Inferior parietal cortex (tissue), 1 donor: ENCODE measurements around the gene NLRP6.
A peak's percentile ranks its signal among the peaks of the same experiment; 100 is the strongest.
"Not testable (repeated sequence)": the region's sequence is repeated elsewhere in the genome, so short reads cannot be mapped to it uniquely, and the experiment has no call there.

Experiments
- DNase-seq: peaks from one replicate; pipeline ENCODE4 v3.0.0-alpha.2; 2016; ENCODE audit errors: extremely low spot score

The NLRP6 gene

DNA sequence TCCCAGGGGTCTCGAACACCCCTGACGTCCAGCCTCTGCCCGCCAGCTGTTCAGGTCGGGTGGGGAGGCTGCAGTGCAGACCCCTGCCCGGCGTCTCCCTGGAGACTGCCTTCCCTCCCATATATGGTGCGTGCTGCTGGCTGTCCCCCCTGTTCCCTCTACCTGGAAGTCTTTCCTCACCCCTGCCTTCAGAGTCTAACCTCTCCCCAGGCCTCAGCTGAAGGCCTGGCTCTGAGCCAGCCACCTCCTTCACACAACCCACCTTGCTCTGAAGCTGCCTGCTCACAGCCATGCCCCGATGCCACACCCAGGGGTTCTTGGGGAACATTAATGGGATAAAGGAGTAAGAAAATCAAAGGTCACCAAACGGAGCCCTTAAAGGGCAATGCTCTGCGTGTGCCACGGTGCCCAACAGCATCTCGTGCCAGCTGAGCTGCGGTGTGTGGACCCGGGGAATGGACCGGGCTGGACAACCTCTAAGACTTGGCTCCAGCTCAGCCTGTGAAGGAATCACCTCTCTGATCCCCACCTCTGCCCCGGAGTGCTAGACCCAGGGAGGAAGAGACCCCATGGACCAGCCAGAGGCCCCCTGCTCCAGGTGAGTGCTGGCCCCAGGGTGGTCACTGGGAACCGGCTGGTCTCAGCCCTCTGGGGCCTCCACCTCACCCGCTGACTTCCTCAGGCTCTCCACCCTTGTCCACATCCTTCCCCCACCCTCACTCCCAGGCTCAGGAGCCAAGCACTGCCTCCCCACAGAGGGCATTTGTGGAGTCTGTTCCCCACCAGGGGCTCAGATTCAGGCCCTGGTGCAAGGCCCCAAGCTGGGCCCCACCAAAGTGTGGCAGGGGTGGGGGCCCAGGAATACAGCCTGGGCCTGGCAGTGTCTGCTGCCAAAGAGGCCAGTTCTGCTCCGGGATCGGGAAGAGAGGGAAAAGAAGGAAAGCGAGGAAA lies at the start of gene NLRP6:
Gene NLRP6 (plus strand): TSS at position 407 of the 951 bp plus-strand sequence. CDS start 163 bp downstream, at position 570.
- DNase-seq: no peak

DNA sequence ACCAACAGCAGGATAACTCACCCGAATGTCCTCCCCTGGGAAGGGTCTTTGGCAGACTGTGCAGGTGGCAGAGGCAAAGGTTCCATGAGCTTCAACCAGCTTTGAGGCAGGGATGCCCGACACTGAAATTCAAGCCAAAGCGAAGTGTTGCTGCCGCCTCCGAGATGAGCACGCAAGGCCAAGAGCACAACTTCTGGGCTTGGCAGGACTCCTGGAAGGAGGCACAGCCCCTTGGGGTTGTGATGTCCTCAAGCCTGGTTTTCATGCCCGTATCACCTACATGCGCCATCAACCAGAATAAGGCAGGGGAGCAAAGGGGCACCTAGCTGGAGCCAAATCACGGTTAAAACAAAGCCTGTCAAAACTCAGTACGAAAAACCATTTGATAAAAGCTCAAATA lies 47.8 kb upstream of the NLRP6 start:
- DNase-seq: no peak

DNA sequence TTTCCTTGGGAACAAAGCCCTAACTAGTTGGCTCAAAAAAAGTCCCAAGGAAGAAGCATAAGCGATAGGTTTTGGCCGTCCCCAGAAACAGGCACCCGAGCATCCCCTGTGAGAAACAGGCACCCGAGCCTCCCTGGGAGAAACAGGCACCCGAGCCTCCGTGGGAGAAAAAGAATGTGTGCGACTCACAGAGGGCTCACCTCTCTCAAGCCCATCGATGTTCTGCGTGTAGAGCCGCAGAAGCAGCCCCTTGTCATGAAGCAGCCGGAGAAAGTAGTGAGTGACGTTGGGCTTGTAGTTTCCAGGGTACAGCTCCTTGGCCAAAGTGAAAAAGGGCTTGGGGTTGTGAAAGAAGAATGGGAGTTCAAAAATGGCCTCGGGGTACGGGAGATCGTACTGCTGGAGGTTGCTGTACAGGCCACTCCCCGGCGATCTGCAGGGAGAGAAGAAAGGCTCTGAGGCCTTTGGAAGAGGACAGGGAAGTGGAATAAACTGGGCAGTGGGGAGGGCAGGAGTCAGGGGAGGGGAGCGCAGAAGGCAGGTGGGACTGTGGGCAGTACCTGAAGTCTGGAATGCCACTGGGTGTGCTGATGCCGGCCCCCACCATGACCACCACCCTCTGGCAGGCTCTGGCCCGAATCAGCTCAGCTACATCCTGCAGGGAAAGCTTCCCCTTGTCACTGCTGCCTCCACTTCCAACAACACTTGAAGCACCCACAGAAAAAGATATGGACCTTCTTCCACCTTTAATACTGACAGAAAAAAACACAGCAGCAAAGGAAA lies 45.2 kb upstream of the NLRP6 start:
- DNase-seq: no peak

DNA sequence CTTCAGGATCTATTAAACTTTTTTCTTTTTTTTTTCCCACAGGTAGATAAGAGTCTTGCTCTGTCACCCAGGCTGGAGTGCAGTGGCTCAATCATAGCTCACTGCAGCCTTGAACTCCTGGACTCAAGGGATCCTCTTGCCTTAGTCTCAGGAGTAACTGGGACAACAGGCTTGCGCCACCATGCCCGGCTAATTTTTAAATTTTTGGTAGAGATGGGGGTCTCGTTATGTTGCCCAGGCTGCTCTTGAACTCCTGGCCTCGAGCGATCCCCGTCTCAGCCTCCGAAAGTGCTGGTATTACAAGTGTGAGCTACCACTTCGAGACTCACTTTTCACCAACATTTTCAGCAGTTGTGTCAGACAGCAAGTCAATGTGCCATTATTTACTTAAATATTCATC lies 43.0 kb upstream of the NLRP6 start:
- DNase-seq: no peak

GRCh38 chr11:235609-235996 lies 42.6 kb upstream of the NLRP6 start:
- peak; percentile 32 for DNase-seq

- DNase-seq: peak; percentile 61
Observed at GRCh38 chr11:235997-236773, 42.0 kb upstream of the NLRP6 start, which contains the start of gene SIRT3. Gene SIRT3 (minus strand): TSS chr11:236342. CDS start chr11:236328, 14 bp downstream.

DNA sequence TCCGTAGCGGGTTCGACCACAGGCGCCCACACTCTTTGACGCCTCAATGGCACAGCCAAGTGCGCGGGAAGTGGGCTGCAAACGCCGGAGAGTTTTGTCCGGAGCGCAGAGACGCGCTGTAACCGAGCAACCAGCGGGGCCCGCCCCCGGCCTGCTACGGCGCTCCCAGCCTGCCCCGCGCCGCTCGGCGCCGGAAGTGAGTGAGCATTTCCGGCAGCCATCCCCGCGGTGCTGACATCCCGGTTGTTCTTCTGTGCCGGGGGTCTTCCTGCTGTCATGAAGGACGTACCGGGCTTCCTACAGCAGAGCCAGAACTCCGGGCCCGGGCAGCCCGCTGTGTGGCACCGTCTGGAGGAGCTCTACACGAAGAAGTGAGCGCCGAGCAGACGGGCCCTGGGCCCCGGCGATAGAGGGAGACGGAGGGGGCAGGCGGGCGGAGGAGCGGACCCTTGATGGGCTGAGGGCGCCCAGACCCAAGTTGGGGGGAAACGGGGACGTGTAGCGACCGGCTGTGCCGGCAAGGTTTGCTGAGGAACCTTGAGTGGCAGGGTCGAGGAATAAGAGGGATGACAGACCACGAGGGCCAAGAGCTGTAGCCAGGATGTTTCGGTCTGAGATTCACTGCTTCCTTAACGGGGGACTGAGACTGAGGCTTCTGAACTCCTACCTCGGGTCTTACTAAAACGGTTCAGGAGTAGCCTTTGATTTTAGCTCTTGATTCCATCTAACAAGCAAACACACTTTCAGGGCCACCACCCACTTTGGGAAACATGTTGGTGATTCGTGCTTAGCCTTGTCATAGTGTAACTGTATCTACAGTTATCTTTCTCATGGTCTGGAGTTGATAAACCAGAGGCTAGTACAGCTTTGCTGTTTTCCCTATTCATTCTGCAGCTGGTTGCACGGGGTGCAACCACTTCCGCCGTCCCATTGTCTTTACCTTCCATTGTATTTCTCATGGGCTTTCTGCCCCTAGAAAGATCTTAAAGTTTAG lies 41.1 kb upstream of the NLRP6 start, which contains the start of gene PSMD13:
Gene PSMD13 (plus strand): TSS at position 203 of the 994 bp plus-strand sequence. CDS start 74 bp downstream, at position 277.
- peak; percentile 82 for DNase-seq

DNA sequence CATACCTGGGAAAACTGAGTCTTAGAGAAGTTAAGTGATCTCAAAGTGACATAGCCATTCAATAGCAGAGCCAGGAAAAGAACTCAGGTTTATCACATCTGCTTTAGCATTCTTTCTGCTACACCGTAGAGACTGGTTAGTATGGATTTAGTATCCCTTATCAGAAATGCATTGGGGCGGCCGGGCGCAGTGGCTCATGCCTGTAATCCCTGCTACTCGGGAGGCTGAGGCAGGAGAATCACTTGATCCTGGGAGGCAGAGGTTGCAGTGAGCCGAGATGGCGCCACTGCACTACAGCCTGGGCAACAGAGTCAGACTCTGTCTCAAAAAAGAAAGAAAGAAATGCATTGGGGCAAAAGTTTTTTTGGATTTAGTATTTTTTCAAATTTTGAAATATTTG lies 39.9 kb upstream of the NLRP6 start:
- DNase-seq: not testable (repeated sequence)

GRCh38 chr11:240315-240714 lies 37.9 kb upstream of the NLRP6 start:
- DNase-seq: no peak

GRCh38 chr11:241634-242033 lies 36.6 kb upstream of the NLRP6 start:
- DNase-seq: no peak

GRCh38 chr11:244376-244775 lies 33.8 kb upstream of the NLRP6 start:
- no peak for DNase-seq

DNA sequence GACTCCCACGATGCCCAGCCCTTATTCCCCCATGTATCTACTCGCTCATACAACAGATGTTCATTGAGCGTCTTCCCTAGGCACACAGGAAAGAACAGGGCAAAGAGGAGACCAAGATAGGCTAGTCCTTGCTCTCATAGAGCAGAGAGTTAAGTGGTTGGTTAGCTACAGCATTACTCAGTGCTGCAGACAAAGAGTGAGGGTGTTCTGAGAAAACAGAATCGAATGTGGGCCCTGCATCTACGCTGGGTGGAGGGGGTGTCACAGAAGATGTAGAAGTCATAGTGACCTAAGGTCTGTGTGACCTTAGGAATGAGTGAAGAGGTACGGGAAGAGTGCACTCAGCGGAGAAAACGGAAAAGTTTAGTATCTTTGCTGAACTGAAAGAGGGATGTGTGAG lies 29.1 kb upstream of the NLRP6 start:
- DNase-seq: no peak

DNA sequence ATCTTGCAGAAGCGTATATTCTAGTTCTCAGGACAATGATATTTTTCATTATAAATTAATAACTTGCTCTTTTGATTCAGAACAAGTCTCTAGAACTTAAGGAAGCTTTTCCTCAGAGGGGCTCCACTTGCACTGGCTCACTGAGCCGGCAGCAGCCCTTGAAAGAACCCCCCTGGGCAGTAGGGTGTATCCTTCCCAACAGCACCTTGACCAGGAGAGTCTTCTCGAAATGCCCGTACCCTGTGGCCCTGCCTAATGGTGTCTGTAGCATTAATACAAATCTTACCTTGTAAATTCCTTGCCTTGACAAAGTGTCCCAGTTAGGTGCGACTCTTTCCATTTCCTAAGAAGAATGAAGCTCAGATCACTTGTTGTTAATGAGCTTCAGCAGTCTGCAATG lies 27.9 kb upstream of the NLRP6 start:
- DNase-seq: no peak

DNA sequence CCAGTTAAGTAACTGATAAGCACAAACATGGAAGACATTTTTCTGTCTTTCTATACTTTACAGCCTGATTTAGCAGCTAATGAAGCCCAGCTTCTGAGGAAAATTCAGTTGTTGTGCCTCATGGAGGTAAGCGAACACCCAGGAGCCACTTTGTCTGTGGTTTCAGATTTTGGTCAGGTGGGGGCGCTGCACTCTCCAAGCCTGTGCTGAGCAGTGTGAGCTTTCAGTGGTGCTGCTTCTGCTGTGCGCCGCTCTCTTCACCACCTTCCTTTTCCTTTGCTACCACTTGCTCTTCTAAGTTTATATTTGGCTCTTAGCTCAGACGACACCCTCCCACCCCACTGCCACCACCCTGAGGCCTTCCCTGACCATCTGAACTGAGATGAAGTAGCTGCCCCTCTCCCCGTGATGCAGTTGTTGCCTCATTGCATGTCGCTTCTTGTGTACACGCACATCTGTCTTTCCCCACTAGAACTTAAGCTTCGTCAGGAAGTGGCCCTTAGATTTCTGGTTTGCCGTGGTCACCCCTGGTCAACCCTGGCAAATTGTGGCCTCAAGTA lies 27.4 kb upstream of the NLRP6 start:
- peak; percentile 47 for DNase-seq

DNA sequence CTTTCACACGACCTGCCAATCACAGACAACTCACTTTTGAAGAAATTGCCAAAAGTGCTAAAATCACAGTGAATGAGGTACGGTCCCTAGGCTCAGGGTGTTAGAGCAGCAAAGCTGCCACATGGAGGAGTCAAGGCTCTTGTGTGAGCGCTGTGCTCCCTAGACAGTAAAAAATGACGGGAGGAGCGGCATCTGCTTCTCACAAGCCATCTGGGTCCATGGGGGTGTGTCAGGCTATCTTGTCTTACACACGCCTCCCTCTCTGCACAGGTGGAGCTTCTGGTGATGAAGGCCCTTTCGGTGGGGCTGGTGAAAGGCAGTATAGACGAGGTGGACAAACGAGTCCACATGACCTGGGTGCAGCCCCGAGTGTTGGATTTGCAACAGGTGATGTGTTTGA lies 26.7 kb upstream of the NLRP6 start:
- DNase-seq: no peak

GRCh38 chr11:252666-253065 lies 25.5 kb upstream of the NLRP6 start:
- no peak for DNase-seq

DNA sequence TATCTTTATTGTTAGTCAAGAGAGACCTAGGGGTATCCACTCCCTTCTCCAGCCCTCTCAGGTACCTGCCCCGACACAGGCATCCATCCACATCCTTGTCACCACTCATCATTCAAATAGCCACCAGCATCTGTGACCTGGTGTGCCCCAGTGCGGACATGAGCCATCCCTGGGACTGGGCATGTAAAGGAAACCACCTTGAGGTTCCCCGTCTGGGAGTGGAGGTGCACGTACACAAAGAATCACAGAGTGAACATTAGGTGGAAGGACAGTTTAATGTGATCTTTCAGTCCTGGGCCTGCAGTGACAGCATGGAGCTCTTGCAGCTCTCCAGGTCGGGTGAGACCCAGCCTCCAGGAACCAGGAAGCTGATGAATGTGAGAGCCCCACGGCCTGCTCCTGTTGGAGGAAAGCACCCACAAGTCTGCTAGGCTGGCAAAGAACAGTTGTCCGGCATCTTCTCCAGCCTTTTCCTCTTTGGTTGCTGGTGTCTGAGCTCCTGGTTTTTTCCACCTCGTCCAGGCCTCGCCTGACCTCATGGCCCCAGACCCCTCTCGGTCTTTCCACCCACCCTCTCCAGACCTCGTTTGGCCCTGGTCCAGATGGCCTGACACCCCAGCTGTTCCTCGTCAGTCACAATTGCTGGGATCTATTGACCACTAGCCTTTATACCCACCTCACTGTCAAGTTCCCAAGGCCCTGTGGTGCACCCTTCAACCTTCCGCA lies 24.9 kb upstream of the NLRP6 start:
- DNase-seq: no peak

DNA sequence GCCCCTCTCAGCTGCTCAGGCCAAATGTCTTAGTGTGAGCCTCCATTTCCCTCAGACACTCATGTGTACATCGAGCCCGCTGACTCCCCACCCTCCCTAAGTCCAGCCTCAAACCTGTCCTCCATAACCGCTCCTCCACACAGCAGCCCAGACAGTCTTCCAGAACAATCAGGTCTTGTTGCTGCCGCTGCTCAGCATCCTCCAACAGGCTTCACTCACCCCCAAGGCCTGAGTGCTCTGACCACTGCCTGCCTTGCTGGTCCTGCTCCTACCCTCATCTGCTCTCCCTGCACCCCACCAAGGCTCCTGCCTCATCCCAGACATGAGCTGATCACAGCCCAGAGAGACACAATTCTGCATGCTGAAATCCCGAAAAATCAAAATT lies 24.3 kb upstream of the NLRP6 start:
- no peak for DNase-seq

GRCh38 chr11:255176-255575 lies 23.0 kb upstream of the NLRP6 start:
- no peak for DNase-seq

- DNase-seq: no peak
Observed at GRCh38 chr11:255816-256215, 22.4 kb upstream of the NLRP6 start.
